GM13977 (cell line): ENCODE data around the gene OR2L5.

ENCODE experiments used
- DNase-seq: peaks from one replicate; pipeline ENCODE4 v3.0.0; 2012; ENCODE audit warnings: low spot score
- CTCF ChIP-seq: IDR thresholded peaks from 2 replicates; pipeline ENCODE4 v1.5.1; 2012; ENCODE audit warnings: mild to moderate bottlenecking, control low read depth; ENCODE audit not compliant: insufficient read depth; ENCODE audit errors: extremely low read depth, missing control alignments
- in situ Hi-C: fragments of 300-500 bp; cut with MboI; formaldehyde crosslinking; loops from one replicate; pipeline ENCODE4 v1.12.0; 2022; ENCODE audit warnings: low sequenced_read_pairs, low pct_unique_long_range_greater_than_20kb, mixed read lengths, inconsistent platforms; ENCODE audit not compliant: unreplicated experiment

The OR2L5 gene

GRCh38 chr1:248013229-248013710 lies at the start of gene OR2L5:
Gene OR2L5, plus strand, starts transcription at chr1:248013660. Its CDS starts 8,288 bp downstream, at chr1:248021948.
- no peak for DNase-seq
- in situ Hi-C loops = no loop called here
- TF ChIP-seq CTCF = no peak

GRCh38 chr1:247964933-247965332 lies 48.5 kb upstream of the OR2L5 start, which contains the start of gene OR2AK2:
Gene OR2AK2, plus strand, starts transcription at chr1:247965233. Its CDS starts 144 bp downstream, at chr1:247965377.
- no peak for DNase-seq
- in situ Hi-C loops = no loop called here
- TF ChIP-seq CTCF = no peak

- in situ Hi-C loops = no loop called here
- DNase-seq = peak; percentile 4
- TF ChIP-seq CTCF = no peak
Observed at GRCh38 chr1:247966532-247967204, 46.8 kb upstream of the OR2L5 start.

- no peak for DNase-seq
- TF ChIP-seq CTCF = no peak
- in situ Hi-C loops = no loop called here
Observed at GRCh38 chr1:247992986-247993385, 20.5 kb upstream of the OR2L5 start.

GRCh38 chr1:247998811-247999210 lies 14.6 kb upstream of the OR2L5 start:
- no peak for TF ChIP-seq CTCF
- in situ Hi-C loops = no loop called here

GRCh38 chr1:248000169-248000568 lies 13.3 kb upstream of the OR2L5 start:
- DNase-seq = no peak
- no peak for TF ChIP-seq CTCF
- in situ Hi-C loops = no loop called here

More at GRCh38 chr1:247998811-247999210, 14.6 kb upstream of the OR2L5 start:
- DNase-seq = no peak
